ENCODE results near the gene PRKCD.

DNA sequence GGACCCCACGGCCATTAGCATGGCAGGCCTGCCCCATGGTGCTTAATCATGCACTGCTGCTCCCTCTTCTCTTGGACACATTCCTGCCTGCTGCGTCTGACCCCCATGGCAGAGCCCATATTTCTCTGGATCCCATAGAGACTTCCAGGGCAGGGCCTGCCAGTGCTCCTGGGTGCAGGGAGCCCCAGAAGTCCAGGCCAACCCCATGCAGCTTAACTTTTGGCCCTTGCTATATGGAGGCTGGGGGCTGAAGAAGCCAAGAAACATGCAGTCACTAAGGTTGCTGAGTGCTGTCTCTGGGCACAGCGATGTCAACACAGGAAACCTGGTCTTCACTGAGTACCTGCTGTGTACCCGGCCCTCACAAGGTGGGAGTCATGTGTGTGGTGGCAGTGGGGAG is 11.3 kb upstream of the PRKCD start:
- TF ChIP-seq ZNF274 (IDR thresholded peaks at IDR 0.05; ENCODE audit: low read depth, low read length) (no peak), SUZ12 (IDR thresholded peaks at IDR 0.05; ENCODE audit: extremely low read depth, insufficient read depth, insufficient read length) (no peak), YY1 (IDR thresholded peaks at IDR 0.05; ENCODE audit: insufficient read depth, insufficient read length) (no peak)

Data from NT2/D1 (cell line).